ENCODE measurements around the gene GALNT13. TPM values are rescaled to one million over a fixed set of nuclear protein-coding genes. Genes with fewer than 3 reads are reported as not detected.

Gene GALNT13
- total and polyA plus RNA-seq, 2 of the 13 experiments (the other 11 are each of a cell fraction or from before 2014, with no cell fraction given), result 1.3 to 5.0 TPM

- TF ChIP-seq CBX2 (IDR thresholded peaks at IDR 0.05; ENCODE audit: low read depth, low read length) (no peak), CBX2 (CRISPR knock-in tag; IDR thresholded peaks at IDR 0.05; ENCODE audit: low read depth) (no peak), SOX13 (IDR thresholded peaks at IDR 0.05) (no peak), SOX13 (CRISPR knock-in tag; conservative IDR thresholded peaks at IDR 0.05 in 1 of 2, IDR thresholded peaks at IDR 0.05 in 1 of 2) (peak in 1 of 2 experiments; percentile 87; a peak in 2 of 4 replicates), BCL6 (CRISPR knock-in tag; IDR thresholded peaks at IDR 0.05) (peak; percentile 71), ZFP62 (CRISPR knock-in tag; IDR thresholded peaks at IDR 0.05) (no peak), ZNF883 (CRISPR knock-in tag; IDR thresholded peaks at IDR 0.05; ENCODE audit: not compliant biosample characterization) (no peak), ZFAT (CRISPR knock-in tag; conservative IDR thresholded peaks at IDR 0.05) (no peak), U2AF1 (optimal IDR thresholded peaks at IDR 0.05; ENCODE audit: low read depth, low read length) (no peak), KMT2B (CRISPR knock-in tag; IDR thresholded peaks at IDR 0.05) (no peak), ZNF256 (CRISPR knock-in tag; conservative IDR thresholded peaks at IDR 0.05) (no peak), ZNF772 (CRISPR knock-in tag; IDR thresholded peaks at IDR 0.05) (no peak), ZFP37 (CRISPR knock-in tag; IDR thresholded peaks at IDR 0.05; ENCODE audit: borderline replicate concordance) (no peak), RAD21 (CRISPR knock-in tag; IDR thresholded peaks at IDR 0.05) (no peak), ZSCAN22 (CRISPR knock-in tag; IDR thresholded peaks at IDR 0.05) (no peak), JDP2 (CRISPR knock-in tag; IDR thresholded peaks at IDR 0.05; ENCODE audit: borderline replicate concordance) (no peak), ZNF552 (CRISPR knock-in tag; IDR thresholded peaks at IDR 0.05; ENCODE audit: borderline replicate concordance) (no peak), NR0B2 (CRISPR knock-in tag; IDR thresholded peaks at IDR 0.05) (no peak), EZH2 (conservative IDR thresholded peaks at IDR 0.05; ENCODE audit: low read depth, low read length) (no peak), ZNF281 (CRISPR knock-in tag; IDR thresholded peaks at IDR 0.05; ENCODE audit: borderline replicate concordance) (no peak), ZNF776 (CRISPR knock-in tag; IDR thresholded peaks at IDR 0.05) (no peak), ZNF296 (CRISPR knock-in tag; conservative IDR thresholded peaks at IDR 0.05) (no peak)
- TF ChIP-seq, protein P1, sequence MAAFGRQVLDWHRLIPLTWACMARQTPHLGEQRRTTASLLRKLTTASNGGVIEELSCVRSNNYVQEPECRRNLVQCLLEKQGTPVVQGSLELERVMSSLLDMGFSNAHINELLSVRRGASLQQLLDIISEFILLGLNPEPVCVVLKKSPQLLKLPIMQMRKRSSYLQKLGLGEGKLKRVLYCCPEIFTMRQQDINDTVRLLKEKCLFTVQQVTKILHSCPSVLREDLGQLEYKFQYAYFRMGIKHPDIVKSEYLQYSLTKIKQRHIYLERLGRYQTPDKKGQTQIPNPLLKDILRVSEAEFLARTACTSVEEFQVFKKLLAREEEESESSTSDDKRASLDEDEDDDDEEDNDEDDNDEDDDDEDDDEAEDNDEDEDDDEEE (CRISPR knock-in tag; IDR thresholded peaks at IDR 0.05), result no peak
- TF ChIP-seq, protein P2, sequence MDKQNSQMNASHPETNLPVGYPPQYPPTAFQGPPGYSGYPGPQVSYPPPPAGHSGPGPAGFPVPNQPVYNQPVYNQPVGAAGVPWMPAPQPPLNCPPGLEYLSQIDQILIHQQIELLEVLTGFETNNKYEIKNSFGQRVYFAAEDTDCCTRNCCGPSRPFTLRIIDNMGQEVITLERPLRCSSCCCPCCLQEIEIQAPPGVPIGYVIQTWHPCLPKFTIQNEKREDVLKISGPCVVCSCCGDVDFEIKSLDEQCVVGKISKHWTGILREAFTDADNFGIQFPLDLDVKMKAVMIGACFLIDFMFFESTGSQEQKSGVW (CRISPR knock-in tag; IDR thresholded peaks at IDR 0.05; ENCODE audit: borderline replicate concordance), result no peak
- TF ChIP-seq, protein P3, sequence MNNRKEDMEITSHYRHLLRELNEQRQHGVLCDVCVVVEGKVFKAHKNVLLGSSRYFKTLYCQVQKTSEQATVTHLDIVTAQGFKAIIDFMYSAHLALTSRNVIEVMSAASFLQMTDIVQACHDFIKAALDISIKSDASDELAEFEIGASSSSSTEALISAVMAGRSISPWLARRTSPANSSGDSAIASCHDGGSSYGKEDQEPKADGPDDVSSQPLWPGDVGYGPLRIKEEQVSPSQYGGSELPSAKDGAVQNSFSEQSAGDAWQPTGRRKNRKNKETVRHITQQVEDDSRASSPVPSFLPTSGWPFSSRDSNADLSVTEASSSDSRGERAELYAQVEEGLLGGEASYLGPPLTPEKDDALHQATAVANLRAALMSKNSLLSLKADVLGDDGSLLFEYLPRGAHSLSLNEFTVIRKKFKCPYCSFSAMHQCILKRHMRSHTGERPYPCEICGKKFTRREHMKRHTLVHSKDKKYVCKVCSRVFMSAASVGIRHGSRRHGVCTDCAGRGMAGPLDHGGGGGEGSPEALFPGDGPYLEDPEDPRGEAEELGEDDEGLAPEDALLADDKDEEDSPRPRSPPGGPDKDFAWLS (CRISPR knock-in tag; IDR thresholded peaks at IDR 0.05; ENCODE audit: borderline replicate concordance), result no peak
Observed at GRCh38 chr2:154447727-154448418, 576.2 kb downstream of the GALNT13 start (continued).
